Measurements from ENCODE around the gene RSPH6A. TPM values are rescaled to one million over a fixed set of nuclear protein-coding genes. Genes with fewer than 3 reads are reported as not detected.
"Not testable (repeated sequence)": the region's sequence is repeated elsewhere in the genome, so short reads cannot be mapped to it uniquely, and the experiment has no call there.

RSPH6A gene
- polyA plus RNA-seq, 1 donor (not counting 4 experiments of a cell fraction or from before 2014, with no cell fraction given) = not detected

- DNase-seq (ENCODE audit: low read depth, low spot score) = peak; percentile 92
Measured at GRCh38 chr19:45752639-45753038, 62.5 kb downstream of the RSPH6A start.

GRCh38 chr19:45751483-45751882 lies 63.6 kb downstream of the RSPH6A start:
- H3K9me3 ChIP-seq (ENCODE audit: control insufficient read depth, low read depth, low read length); dilution Hi-C loops (cut with MboI; ENCODE audit: extremely low pct_ligation_motif_present, low sequenced_read_pairs); H3K9me1 ChIP-seq (ENCODE audit: control insufficient read depth, extremely low read depth, insufficient read depth, low read length); H3K4me3 ChIP-seq (ENCODE audit: control insufficient read depth in 2 of 3, extremely low read depth in 1 of 3, insufficient read depth in 2 of 3, low read depth in 1 of 3, low read length in 3 of 3); FAIRE-seq; H3K27me3 ChIP-seq (ENCODE audit: control insufficient read depth, extremely low read depth, insufficient read depth, low read length); H3K9ac ChIP-seq (ENCODE audit: control insufficient read depth, extremely low read depth, insufficient read depth, low read length); H3K36me3 ChIP-seq (ENCODE audit: control insufficient read depth in 2 of 2, extremely low read depth in 1 of 2, insufficient read depth in 2 of 2, low read length in 2 of 2); DNase-seq (ENCODE audit: low read depth, low spot score); H4K20me1 ChIP-seq (ENCODE audit: control insufficient read depth, extremely low read depth, insufficient read depth, low read length); H3K79me2 ChIP-seq (ENCODE audit: control insufficient read depth, insufficient read depth, low read length); H3K27ac ChIP-seq (ENCODE audit: control insufficient read depth, insufficient read depth, low read length); H2AFZ ChIP-seq (ENCODE audit: control insufficient read depth, low read length); H3K4me2 ChIP-seq (ENCODE audit: control insufficient read depth, extremely low read depth, insufficient read depth, low read depth, low read length): not testable (repeated sequence)
- H3K4me1 ChIP-seq (ENCODE audit: control insufficient read depth, extremely low read depth, insufficient read depth, low read length) = peaks cover 11% of the 10 kb centered on the region

More at GRCh38 chr19:45752639-45753038, 62.5 kb downstream of the RSPH6A start:
- Histone ChIP-seq H3K36me3 (ENCODE audit: control insufficient read depth in 2 of 2, extremely low read depth in 1 of 2, insufficient read depth in 2 of 2, low read length in 2 of 2) (no peaks in the 10 kb centered on the region), H3K27ac (ENCODE audit: control insufficient read depth, insufficient read depth, low read length) (no peak overlapping the region), H3K4me3 (ENCODE audit: control insufficient read depth in 2 of 3, extremely low read depth in 1 of 3, insufficient read depth in 2 of 3, low read depth in 1 of 3, low read length in 3 of 3) (peak overlapping the region in 1 of 3 experiments; percentile 13), H3K9me3 (ENCODE audit: control insufficient read depth, low read depth, low read length) (no peaks in the 10 kb centered on the region), H3K79me2 (ENCODE audit: control insufficient read depth, insufficient read depth, low read length) (no peaks in the 10 kb centered on the region), H4K20me1 (ENCODE audit: control insufficient read depth, extremely low read depth, insufficient read depth, low read length) (no peaks in the 10 kb centered on the region), H3K4me1 (ENCODE audit: control insufficient read depth, extremely low read depth, insufficient read depth, low read length) (peaks cover 11% of the 10 kb centered on the region), H3K27me3 (ENCODE audit: control insufficient read depth, extremely low read depth, insufficient read depth, low read length) (no peaks in the 10 kb centered on the region), H3K4me2 (ENCODE audit: control insufficient read depth, extremely low read depth, insufficient read depth, low read depth, low read length) (peak overlapping the region; percentile 24), H3K9me1 (ENCODE audit: control insufficient read depth, extremely low read depth, insufficient read depth, low read length) (no peaks in the 10 kb centered on the region), H2AFZ (ENCODE audit: control insufficient read depth, low read length) (peak overlapping the region; percentile 41), H3K9ac (ENCODE audit: control insufficient read depth, extremely low read depth, insufficient read depth, low read length) (no peak overlapping the region)
- peak; percentile 76 for FAIRE-seq
- TF ChIP-seq, protein P1, sequence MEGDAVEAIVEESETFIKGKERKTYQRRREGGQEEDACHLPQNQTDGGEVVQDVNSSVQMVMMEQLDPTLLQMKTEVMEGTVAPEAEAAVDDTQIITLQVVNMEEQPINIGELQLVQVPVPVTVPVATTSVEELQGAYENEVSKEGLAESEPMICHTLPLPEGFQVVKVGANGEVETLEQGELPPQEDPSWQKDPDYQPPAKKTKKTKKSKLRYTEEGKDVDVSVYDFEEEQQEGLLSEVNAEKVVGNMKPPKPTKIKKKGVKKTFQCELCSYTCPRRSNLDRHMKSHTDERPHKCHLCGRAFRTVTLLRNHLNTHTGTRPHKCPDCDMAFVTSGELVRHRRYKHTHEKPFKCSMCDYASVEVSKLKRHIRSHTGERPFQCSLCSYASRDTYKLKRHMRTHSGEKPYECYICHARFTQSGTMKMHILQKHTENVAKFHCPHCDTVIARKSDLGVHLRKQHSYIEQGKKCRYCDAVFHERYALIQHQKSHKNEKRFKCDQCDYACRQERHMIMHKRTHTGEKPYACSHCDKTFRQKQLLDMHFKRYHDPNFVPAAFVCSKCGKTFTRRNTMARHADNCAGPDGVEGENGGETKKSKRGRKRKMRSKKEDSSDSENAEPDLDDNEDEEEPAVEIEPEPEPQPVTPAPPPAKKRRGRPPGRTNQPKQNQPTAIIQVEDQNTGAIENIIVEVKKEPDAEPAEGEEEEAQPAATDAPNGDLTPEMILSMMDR (optimal IDR thresholded peaks at IDR 0.05 in 1 of 3, IDR thresholded peaks at IDR 0.05 in 1 of 3, conservative IDR thresholded peaks at IDR 0.05 in 1 of 3; ENCODE audit: extremely low read depth in 1 of 3, insufficient read depth in 2 of 3, low read length in 3 of 3) = no peak
- TF ChIP-seq EZH2 (IDR thresholded peaks at IDR 0.05; ENCODE audit: low read length) = no peak
- dilution Hi-C loops (cut with MboI; ENCODE audit: extremely low pct_ligation_motif_present, low sequenced_read_pairs) = no loop called here

GRCh38 chr19:45747513-45747912 lies 67.6 kb downstream of the RSPH6A start:
- DNase-seq (ENCODE audit: low read depth, low spot score) = no peak
- TF ChIP-seq, protein P1 (optimal IDR thresholded peaks at IDR 0.05 in 1 of 3, IDR thresholded peaks at IDR 0.05 in 1 of 3, conservative IDR thresholded peaks at IDR 0.05 in 1 of 3; ENCODE audit: extremely low read depth in 1 of 3, insufficient read depth in 2 of 3, low read length in 3 of 3) = no peak
- no peak for TF ChIP-seq EZH2 (IDR thresholded peaks at IDR 0.05; ENCODE audit: low read length)
- no peaks in the 10 kb centered on the region for H3K9me1 ChIP-seq (ENCODE audit: control insufficient read depth, extremely low read depth, insufficient read depth, low read length)
- no peak for FAIRE-seq
- no peak overlapping the region for H2AFZ ChIP-seq (ENCODE audit: control insufficient read depth, low read length)
- H3K9ac ChIP-seq (ENCODE audit: control insufficient read depth, extremely low read depth, insufficient read depth, low read length) = no peak overlapping the region
- dilution Hi-C loops (cut with MboI; ENCODE audit: extremely low pct_ligation_motif_present, low sequenced_read_pairs) = no loop called here
- H3K27me3 ChIP-seq (ENCODE audit: control insufficient read depth, extremely low read depth, insufficient read depth, low read length) = no peaks in the 10 kb centered on the region
- H3K36me3 ChIP-seq (ENCODE audit: control insufficient read depth in 2 of 2, extremely low read depth in 1 of 2, insufficient read depth in 2 of 2, low read length in 2 of 2) = no peaks in the 10 kb centered on the region
- no peak overlapping the region for H3K27ac ChIP-seq (ENCODE audit: control insufficient read depth, insufficient read depth, low read length)
- H4K20me1 ChIP-seq (ENCODE audit: control insufficient read depth, extremely low read depth, insufficient read depth, low read length) = no peaks in the 10 kb centered on the region
- no peaks in the 10 kb centered on the region for H3K79me2 ChIP-seq (ENCODE audit: control insufficient read depth, insufficient read depth, low read length)
- no peak overlapping the region for H3K4me3 ChIP-seq (ENCODE audit: control insufficient read depth in 2 of 3, extremely low read depth in 1 of 3, insufficient read depth in 2 of 3, low read depth in 1 of 3, low read length in 3 of 3)
- H3K9me3 ChIP-seq (ENCODE audit: control insufficient read depth, low read depth, low read length) = no peaks in the 10 kb centered on the region
- peaks cover 2% of the 10 kb centered on the region for H3K4me1 ChIP-seq (ENCODE audit: control insufficient read depth, extremely low read depth, insufficient read depth, low read length)
- no peak overlapping the region for H3K4me2 ChIP-seq (ENCODE audit: control insufficient read depth, extremely low read depth, insufficient read depth, low read depth, low read length)

Data from keratinocyte (primary cell).